HG02973 (cell line): Measurements from ENCODE around the gene RIPPLY3.

ENCODE experiments used
- ATAC-seq: cut with Tn5 transposase; IDR thresholded peaks from one replicate; pipeline ENCODE4 v1.9.1; 2021; ENCODE audit warnings: moderate library complexity; ENCODE audit not compliant: unreplicated experiment

The RIPPLY3 gene

DNA sequence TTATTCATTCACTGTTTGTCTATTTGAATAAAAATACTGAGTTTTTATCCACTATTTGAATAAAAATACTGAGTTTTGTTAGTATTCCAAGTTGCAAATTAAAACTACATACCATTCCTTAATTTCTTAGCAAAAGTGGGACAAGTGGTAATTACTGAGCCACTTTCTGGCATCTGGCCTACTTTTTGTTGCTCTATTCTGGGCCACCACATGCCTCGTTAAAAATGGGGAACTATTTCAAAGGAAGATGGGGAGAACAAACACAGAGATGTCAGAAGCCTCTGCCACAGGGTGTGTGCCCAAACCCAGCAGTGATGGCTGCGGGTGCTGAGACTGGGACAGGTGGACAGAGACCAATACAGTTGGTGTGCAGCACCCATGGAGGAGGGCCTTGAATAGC is 51.8 kb downstream of the RIPPLY3 start:
- no peak for ATAC-seq

DNA sequence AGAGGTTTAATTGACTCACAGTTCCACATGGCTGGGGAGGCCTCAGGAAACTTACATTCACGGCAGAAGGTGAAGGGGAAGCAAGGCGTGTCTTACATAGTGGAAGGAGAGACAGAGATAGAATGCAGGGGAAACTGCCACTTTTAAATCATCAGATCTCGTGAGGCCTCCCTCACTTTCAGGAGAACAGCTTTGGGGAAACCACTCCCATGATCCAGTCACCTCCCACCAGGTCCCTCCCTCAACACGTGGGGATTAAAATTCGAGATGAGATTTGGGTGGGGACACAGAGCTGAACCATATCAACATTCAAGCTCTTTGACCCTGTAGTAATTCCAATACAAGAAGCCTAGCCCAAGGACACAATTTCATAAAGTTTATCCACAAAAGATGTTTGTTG is 52.7 kb downstream of the RIPPLY3 start:
- no peak for ATAC-seq

DNA sequence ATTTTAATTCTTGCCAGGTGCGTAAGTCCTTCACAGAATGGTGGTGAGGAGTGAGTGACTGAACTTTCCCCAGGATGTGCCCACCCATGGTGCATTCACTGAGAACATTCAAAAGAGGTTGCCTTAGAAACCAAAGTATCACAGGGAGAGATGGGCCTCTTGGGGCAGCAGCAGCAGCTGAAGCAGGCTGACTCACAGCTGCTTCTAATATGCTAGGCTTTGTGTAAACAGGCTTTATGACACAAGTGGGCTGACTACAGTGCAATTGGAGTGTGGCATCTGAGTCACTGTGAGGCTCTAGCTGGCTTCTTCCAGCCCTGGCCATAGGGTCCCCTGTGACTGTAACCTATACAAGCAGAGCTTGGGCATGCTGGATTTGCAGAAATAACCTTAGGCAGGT is 53.8 kb downstream of the RIPPLY3 start:
- no peak for ATAC-seq

DNA sequence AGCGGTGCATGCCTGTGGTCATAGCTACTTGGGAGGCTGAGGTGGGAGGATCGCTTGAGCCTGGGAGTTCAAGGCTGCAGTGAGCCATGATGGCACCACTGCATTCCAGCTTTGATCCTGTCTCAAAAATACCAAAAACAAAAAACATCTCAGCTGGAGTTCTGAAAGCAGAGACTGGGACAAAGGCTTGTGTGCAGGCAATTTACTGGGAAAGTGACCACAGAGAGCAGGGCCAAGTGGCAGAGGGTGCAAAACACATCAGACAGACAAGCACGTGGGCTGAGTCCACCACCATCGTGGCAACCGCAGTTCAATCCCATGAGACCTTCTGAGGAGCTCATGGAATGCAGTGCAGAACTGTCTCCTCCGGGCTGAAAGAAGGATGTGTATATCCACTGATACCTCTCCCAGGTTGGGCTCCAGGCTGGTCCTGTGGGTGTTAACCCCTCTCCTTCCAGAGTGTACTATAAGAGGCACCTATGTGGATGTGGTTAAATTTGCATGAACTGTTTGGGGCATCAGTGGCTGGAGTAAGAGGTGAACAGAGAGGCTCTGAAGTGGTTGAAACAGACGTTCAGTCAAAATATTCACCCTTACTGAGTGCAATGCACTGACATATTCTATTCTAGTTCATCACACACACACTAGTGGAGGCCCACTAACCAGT is 55.6 kb downstream of the RIPPLY3 start:
- ATAC-seq = no peak

DNA sequence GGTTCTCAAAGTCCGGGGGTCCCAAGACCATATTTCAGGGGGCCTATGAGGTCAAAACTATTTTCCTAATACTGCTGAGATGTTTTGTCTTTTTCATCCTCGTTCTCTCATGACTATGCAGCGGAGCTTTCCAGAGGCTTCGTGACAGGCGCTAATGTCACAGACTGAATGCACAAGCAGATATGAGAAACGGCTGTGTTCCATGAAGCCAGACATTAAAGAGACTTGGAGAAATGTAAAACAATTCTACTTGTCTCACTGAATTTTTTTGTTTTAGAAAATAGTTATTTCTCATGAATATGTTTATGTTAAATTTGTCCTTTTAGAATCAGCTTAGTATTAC is 56.1 kb downstream of the RIPPLY3 start:
- no peak for ATAC-seq

DNA sequence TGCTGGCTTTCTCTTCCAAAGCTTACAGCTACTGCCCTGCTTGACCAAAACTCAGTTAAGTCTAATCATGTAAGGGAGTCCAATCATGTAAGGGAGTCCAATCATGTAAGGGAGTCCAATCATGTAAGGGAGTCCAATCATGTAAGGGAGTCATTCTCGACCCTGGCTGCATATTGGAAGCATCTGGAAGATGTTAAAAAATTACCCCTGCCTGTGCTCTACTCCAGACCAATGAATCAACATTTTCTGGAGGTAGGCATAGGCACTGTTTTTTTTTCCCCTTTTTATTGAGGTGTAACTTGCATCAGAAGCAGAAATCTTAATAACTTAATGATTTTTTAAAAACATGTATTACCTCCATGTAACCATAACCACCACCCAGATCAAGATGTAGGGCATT is 56.9 kb downstream of the RIPPLY3 start:
- no peak for ATAC-seq

DNA sequence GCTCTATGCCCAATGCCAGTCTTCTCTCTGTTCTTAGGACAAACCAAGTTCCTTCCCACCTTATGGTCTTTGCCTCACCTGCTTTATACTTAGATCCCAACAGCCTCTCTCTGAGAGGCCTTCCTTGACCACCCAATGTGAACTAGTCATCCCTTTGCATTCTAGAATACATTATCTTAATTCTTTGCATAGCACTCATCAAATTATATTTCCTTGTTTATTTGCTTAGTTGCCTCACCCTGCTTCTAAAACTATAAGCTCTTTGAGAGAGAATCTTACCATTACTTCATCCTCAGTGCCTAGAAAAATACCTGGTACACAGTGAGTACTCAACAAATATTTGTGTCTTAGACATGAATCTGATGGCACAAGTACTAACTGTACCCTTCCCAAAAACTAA is 58.3 kb downstream of the RIPPLY3 start:
- no peak for ATAC-seq

DNA sequence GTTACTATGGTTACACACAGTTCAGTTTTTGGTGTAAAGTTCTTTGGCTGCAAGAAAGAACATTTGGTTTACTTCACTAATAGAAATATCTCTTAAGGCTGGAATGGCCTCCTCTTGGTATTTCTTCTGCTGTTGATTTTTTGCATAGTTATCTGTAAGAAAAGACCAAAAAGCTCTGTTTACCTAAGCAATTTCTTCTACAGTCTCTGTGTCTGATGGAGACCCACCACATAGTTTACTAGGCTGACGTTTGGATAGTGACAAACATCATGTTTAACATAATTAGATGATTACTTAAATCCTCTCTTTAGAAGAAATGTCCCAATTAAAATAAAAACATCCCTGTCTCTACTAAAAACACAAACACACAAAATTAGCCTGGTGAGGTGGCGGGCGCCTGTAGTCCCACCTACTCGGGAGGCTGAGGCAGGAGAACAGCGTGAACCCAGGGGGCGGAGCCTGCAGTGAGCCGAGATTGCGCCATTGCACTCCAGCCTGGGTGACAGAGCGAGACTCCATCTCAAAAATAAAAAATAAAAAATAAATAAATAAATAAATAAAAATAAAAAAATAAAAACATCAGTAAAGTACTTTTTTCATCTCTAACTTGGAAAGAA is 59.2 kb downstream of the RIPPLY3 start:
- ATAC-seq = no peak
